PC-3 (cell line): ENCODE results near the gene ABCC12.

Experiments
- EZH2 ChIP-seq: fragments of 300-600 bp; sonication (generic); IDR thresholded peaks from one replicate; pipeline ENCODE4 v1.6.1; 2017; ENCODE audit warnings: antibody characterized with exemption, mild to moderate bottlenecking, low read length; ENCODE audit not compliant: unreplicated experiment
- EZH2phosphoT487 ChIP-seq: fragments of 300-600 bp; sonication (generic); IDR thresholded peaks from 2 replicates; pipeline ENCODE4 v1.6.1; 2018; ENCODE audit warnings: mild to moderate bottlenecking, antibody characterized with exemption, low read length, borderline replicate concordance
- TF ChIP-seq, protein P1 (sequence below): fragments of 300-600 bp; sonication (generic); conservative IDR thresholded peaks from 2 replicates; pipeline ENCODE4 v1.5.1; 2017; ENCODE audit warnings: antibody characterized with exemption, low read depth, mild to moderate bottlenecking, low read length

DNA sequence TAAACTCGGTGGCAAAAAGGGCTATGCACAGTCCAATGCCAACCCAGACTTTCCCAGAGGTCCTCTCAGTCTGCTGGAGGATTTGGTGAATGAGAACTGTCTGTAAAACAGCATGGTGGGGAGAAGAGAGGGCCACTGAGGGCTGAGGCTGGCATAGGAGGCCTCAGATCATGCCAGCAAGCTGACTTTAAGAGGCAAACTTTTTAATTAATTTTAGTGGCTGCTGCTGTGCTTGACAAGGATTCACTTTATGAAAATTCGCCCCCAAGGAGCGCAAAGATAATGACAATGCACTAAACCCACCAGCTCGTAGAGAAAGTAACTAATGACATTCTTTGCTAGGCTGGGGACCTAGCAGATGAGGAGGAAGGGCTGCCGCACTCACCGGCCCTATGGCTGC is 15.0 kb downstream of the ABCC12 start:
- TF ChIP-seq, protein P1, sequence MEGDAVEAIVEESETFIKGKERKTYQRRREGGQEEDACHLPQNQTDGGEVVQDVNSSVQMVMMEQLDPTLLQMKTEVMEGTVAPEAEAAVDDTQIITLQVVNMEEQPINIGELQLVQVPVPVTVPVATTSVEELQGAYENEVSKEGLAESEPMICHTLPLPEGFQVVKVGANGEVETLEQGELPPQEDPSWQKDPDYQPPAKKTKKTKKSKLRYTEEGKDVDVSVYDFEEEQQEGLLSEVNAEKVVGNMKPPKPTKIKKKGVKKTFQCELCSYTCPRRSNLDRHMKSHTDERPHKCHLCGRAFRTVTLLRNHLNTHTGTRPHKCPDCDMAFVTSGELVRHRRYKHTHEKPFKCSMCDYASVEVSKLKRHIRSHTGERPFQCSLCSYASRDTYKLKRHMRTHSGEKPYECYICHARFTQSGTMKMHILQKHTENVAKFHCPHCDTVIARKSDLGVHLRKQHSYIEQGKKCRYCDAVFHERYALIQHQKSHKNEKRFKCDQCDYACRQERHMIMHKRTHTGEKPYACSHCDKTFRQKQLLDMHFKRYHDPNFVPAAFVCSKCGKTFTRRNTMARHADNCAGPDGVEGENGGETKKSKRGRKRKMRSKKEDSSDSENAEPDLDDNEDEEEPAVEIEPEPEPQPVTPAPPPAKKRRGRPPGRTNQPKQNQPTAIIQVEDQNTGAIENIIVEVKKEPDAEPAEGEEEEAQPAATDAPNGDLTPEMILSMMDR, result no peak
- TF ChIP-seq EZH2 (no peak), EZH2phosphoT487 (no peak)
